ENCODE measurements around the gene DYNC1LI1.
A peak's percentile ranks its signal among the peaks of the same experiment; 100 is the strongest.
"Not testable (repeated sequence)": the region's sequence is repeated elsewhere in the genome, so short reads cannot be mapped to it uniquely, and the experiment has no call there.

The DYNC1LI1 gene

GRCh38 chr3:32584660-32585059 lies 14.0 kb upstream of the DYNC1LI1 start:
- no peak for DNase-seq (ENCODE audit: low read depth in 3 of 3, low spot score in 1 of 3)

GRCh38 chr3:32583708-32584107 lies 13.1 kb upstream of the DYNC1LI1 start:
- DNase-seq (ENCODE audit: low read depth in 3 of 3, low spot score in 1 of 3): no peak

- DNase-seq (ENCODE audit: low read depth in 3 of 3, low spot score in 1 of 3): not testable (repeated sequence)
These were observed 8.0 kb upstream of the DYNC1LI1 start for GRCh38 chr3:32578669-32579068.

GRCh38 chr3:32577581-32578556 lies 7.2 kb upstream of the DYNC1LI1 start:
- DNase-seq (ENCODE audit: low read depth in 3 of 3, low spot score in 1 of 3): no peak

- no peak for DNase-seq (ENCODE audit: low read depth in 3 of 3, low spot score in 1 of 3)
These were observed 6.5 kb upstream of the DYNC1LI1 start for GRCh38 chr3:32577174-32577573.

- no peak for DNase-seq (ENCODE audit: low read depth in 3 of 3, low spot score in 1 of 3)
These were observed 4.9 kb upstream of the DYNC1LI1 start for GRCh38 chr3:32575451-32576113.

- no peak for DNase-seq (ENCODE audit: low read depth in 3 of 3, low spot score in 1 of 3)
These were observed 481 bp upstream of the DYNC1LI1 start for GRCh38 chr3:32571192-32571485.

- DNase-seq (ENCODE audit: low read depth in 3 of 3, low spot score in 1 of 3): peak in 1 of 3 donors; percentile 22
These were observed 878 bp downstream of the DYNC1LI1 start for GRCh38 chr3:32569540-32570420.

- no peak for DNase-seq (ENCODE audit: low read depth in 3 of 3, low spot score in 1 of 3)
These were observed 1.7 kb downstream of the DYNC1LI1 start for GRCh38 chr3:32568953-32569352.

- DNase-seq (ENCODE audit: low read depth in 3 of 3, low spot score in 1 of 3): no peak
These were observed 6.5 kb downstream of the DYNC1LI1 start for GRCh38 chr3:32564195-32564594.

GRCh38 chr3:32562640-32563039 lies 8.0 kb downstream of the DYNC1LI1 start:
- DNase-seq (ENCODE audit: low read depth in 3 of 3, low spot score in 1 of 3): no peak

GRCh38 chr3:32557640-32558352 lies 12.9 kb downstream of the DYNC1LI1 start:
- DNase-seq (ENCODE audit: low read depth in 3 of 3, low spot score in 1 of 3): no peak

GRCh38 chr3:32556332-32556731 lies 14.3 kb downstream of the DYNC1LI1 start:
- DNase-seq (ENCODE audit: low read depth in 3 of 3, low spot score in 1 of 3): no peak

GRCh38 chr3:32553973-32554372 lies 16.7 kb downstream of the DYNC1LI1 start:
- no peak for DNase-seq (ENCODE audit: low read depth in 3 of 3, low spot score in 1 of 3)

GRCh38 chr3:32553459-32553858 lies 17.2 kb downstream of the DYNC1LI1 start:
- DNase-seq (ENCODE audit: low read depth in 3 of 3, low spot score in 1 of 3): no peak

- DNase-seq (ENCODE audit: low read depth in 3 of 3, low spot score in 1 of 3): no peak
These were observed 18.6 kb downstream of the DYNC1LI1 start for GRCh38 chr3:32552013-32552412.

- no peak for DNase-seq (ENCODE audit: low read depth in 3 of 3, low spot score in 1 of 3)
These were observed 19.2 kb downstream of the DYNC1LI1 start for GRCh38 chr3:32551496-32551895.

- no peak for DNase-seq (ENCODE audit: low read depth in 3 of 3, low spot score in 1 of 3)
These were observed 19.6 kb downstream of the DYNC1LI1 start for GRCh38 chr3:32551087-32551486.

- DNase-seq (ENCODE audit: low read depth in 3 of 3, low spot score in 1 of 3): no peak
These were observed 25.4 kb downstream of the DYNC1LI1 start for GRCh38 chr3:32545305-32545704.

- no peak for DNase-seq (ENCODE audit: low read depth in 3 of 3, low spot score in 1 of 3)
These were observed 25.8 kb downstream of the DYNC1LI1 start for GRCh38 chr3:32544894-32545293.

GRCh38 chr3:32542807-32543206 lies 27.9 kb downstream of the DYNC1LI1 start:
- DNase-seq (ENCODE audit: low read depth in 3 of 3, low spot score in 1 of 3): no peak

All from stimulated activated CD4-positive, alpha-beta T cell treated with anti-CD3 and anti-CD28 coated beads, TNF-alpha, amount 100 ng/mL, for 1 hour (primary cell).